HG02981 (cell line): ENCODE data around the gene DIO2.
A peak's percentile ranks its signal among the peaks of the same experiment; 100 is the strongest.

Experiments
- ATAC-seq: cut with Tn5 transposase; IDR thresholded peaks from one replicate; pipeline ENCODE4 v1.9.1; 2021; ENCODE audit warnings: mild to moderate bottlenecking, moderate library complexity; ENCODE audit not compliant: unreplicated experiment

DIO2 gene

GRCh38 chr14:80211153-80212022 is at the start of gene DIO2:
Gene DIO2 (minus strand): TSS chr14:80211504. CDS start chr14:80211472, 32 bp downstream.
- ATAC-seq, result peak; percentile 17

DNA sequence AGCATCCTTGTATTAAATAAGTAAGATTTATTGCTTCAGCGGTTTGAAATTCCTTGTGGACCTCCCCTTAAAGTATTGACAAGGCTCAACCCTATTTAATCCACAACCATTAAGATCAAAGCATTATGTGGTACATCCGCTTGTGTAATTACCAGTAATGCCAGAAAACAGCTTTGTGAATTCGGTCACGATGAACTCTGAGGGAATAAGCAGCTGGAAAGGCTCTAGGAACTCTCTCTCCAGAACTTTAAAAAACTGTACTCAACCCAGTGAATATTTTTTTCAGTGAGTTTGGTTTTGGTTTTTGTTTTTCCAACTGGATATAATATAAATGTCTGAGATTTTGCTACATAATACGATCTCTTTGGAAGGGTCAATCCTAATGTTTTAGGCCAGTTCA is 49.3 kb upstream of the DIO2 start:
- no peak for ATAC-seq

GRCh38 chr14:80239631-80240030 is 28.3 kb upstream of the DIO2 start:
- no peak for ATAC-seq

DNA sequence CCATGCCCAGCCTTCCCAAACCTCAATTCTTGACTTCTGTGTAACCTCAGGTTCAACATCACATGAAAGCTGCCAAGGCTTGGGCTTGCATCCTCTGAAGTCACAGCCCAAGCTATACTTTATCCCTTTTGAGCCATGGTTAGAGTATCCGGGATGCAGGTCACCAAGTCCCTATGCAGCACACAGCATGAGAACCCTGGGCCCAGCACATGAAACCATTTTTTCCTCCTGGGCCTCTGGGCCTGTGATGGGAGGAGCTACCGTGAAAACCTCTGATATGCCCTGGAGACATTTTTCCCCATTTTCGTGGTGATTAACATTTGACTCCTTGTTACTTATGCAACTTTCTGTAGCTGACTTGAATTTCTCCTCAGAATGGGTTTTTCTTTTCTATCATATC is 25.8 kb upstream of the DIO2 start:
- ATAC-seq, result no peak

- no peak for ATAC-seq
Measured at GRCh38 chr14:80233470-80234089, 22.3 kb upstream of the DIO2 start.

DNA sequence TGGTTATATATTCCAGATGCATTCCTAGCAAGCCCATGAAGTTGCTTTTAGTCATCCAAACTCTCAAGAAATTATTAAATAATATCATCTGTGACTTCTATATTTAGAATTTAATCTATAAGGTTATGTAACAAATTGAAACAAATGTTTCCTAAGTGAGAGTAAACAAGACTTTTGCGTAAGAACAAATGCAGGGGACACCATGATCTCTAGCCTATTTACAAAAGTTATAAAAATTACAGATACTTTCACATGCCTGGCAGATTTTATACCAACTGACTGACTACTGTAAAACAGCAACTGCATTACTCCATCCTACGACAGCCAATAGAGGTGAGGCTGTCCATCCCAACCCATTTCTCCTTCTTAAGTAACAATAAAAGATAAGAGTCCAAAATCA is 20.4 kb upstream of the DIO2 start:
- no peak for ATAC-seq

DNA sequence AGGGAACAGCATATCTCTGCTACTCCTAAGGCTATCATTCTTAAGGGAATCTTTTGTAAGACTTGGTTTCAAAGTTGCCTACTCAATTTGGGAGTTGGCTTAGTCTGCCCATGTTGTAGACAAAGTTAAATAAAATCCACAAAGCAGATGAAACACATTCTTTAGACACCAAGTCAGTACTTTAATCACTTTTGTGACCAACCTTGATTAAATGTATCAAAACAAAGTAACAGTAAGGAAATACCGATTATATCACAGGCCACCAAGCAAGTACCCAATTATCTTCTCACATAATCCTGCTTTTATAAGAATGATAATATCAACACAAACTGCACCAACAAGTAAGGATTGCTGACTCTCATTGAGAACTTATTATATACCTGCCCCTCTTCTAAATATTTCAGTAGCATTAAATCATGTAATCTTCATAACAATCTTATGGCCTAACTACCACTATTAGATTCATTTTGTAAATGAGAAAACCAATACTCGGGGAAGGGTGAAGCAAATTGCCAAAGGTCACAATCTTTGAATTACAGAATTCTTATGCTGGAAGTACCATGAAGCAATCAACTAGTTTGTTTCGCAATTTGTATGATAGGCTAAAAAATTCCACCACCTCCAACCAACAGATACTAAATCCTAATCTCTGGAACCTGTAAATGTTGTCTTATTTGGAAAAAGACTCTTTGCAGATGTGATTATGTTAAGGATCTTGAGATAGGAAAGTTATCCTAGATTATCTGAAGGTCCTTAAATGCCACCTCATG is 12.6 kb upstream of the DIO2 start:
- ATAC-seq, result no peak

DNA sequence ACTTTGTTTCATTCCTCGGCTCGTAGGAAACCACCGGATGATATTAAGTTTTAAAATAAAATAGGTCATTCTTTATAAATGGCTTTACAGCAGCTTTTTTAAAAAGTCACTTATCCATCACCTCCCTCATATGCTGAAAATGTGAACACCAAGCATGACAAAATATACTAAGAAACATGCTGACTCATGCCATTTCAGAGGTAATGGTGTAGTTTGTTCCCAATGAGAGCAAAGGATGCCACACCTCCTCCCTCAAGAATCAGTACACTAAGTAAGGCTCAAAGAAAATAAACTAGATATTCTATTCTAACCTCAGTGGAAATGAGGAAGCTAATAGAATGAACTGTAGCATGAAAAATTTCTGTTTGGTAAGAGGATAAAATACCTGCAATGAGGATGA is 5.5 kb upstream of the DIO2 start:
- no peak for ATAC-seq

DNA sequence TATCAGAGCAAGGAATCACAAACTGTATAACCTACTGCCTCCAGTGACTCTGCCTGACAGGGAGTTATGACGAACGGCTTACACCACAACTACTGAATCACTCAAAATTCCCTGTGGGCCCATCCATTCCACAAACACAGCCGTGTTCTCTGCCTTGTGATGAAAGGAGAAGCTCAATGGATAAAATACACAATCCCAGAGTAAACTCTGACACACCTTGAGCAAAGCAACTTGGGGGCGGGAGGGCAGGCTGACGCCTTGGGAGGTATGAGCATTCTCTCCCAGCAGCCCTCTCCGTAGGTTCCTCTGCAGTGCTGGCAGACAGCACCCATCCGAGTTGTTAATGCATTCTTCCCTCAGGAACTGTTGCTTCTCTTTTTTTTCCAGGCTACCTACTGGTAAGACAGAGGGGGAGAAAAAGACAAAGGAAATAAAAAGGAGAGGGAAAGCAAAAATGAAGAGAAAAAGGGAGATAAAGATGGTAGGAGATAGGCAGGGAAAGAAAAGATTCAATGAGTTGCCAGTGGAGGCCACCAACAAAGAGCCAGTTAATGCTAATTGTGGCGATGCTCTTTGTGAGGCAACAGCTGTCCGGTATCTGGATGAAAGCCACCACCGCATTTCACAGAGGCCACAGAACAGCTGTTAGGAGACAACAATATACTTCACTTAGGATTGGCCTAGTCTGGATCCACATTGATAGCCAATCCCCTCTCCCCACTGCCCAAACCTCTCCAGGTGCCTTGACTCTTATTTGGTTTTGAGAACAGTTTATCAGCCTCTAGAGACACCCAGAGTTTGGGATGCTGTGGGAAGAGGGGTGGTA is 4.7 kb upstream of the DIO2 start:
- ATAC-seq, result no peak

- no peak for ATAC-seq
Measured at GRCh38 chr14:80215081-80215480, 3.8 kb upstream of the DIO2 start.

DNA sequence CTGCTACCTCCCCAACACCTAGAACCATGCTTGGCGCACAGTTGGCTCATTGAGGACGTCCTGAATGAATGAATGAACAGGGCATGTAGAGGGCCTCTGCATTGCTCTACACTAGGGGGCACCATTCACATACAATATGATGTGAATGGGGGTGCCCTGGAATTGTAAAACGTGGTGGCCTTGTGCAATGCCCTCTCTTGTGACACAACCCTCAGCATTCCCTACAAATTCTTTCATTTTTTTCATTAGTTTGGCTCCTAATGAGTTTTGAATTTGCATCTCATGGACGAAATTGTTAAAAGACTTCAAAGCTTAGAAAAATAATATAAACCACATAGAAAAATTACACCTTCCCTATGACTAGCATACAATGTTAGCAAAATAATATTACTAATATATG is 2.3 kb upstream of the DIO2 start:
- no peak for ATAC-seq

GRCh38 chr14:80212023-80212397 is 706 bp upstream of the DIO2 start:
- ATAC-seq, result peak; percentile 66

GRCh38 chr14:80208461-80208860 is 2.8 kb downstream of the DIO2 start:
- no peak for ATAC-seq

GRCh38 chr14:80206351-80207080 is 4.8 kb downstream of the DIO2 start:
- ATAC-seq, result no peak

- ATAC-seq, result no peak
Measured at GRCh38 chr14:80202888-80203562, 8.3 kb downstream of the DIO2 start.

DNA sequence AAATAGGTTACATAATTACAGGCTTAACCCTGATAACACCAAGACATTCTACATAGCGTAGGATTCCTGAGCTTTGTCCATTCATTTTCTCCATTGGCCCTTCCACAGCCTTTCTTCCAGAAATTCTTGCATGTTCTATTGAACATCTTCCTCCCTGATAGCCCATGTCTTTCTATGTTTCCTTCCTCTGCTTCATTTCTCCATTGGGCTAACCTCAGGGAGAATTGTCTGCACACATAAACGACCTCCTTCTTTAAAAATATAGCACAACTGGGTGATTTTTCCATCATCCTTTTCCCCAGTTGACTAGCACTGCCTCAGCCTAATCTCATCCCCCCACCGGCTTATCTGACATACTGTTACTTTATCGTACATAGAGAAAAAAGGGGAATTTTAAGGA is 11.2 kb downstream of the DIO2 start:
- ATAC-seq, result no peak

- ATAC-seq, result no peak
Measured at GRCh38 chr14:80188571-80188970, 22.7 kb downstream of the DIO2 start.

DNA sequence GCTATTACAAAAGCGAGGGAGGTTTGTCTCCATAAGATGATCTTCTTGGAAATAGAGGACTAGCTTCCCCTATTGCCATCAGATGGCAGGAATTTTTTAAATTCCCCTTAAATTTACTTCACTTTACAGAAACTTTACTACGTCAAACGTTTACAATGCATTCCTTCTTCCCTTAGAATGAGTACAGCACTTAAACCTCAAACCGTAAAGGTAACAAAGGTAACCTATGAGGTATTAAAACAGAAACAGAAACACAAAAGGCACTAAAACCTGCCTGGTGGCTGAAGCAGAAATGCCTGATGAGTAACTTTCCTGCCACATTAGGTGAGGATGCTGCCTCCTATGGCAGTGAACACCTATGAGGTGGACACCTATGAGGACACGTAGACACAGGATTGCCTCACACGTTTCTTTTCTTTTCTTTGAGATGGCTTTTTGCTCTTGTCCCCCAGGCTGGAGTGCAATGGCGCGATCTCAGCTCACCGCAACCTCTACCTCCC is 25.0 kb downstream of the DIO2 start:
- ATAC-seq, result no peak

DNA sequence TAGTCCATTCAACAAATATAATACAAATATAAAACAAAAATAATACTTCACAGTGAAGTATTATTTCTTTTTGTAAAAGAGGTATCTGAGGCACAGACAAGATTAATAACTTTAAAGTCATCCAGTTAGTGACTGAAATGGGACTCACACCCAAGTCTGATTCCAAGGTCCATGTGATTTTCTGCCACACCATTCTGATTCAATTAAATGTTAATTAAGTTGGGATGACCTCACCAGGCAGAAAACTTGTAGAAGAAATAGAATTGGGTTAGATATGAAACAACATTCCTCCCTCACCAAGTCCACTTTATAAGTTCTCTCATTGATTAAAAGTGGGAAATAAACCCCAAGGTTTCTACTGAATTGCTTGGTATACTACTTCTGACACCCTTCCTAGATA is 34.4 kb downstream of the DIO2 start:
- no peak for ATAC-seq
